Glutamatergic neuron (in vitro differentiated cells): ENCODE results near the gene DCTN5. TPM values are rescaled to one million over a fixed set of nuclear protein-coding genes. Genes with fewer than 3 reads are reported as not detected.
A peak's percentile ranks its signal among the peaks of the same experiment; 100 is the strongest.

Experiments used
- DNase-seq: peaks from one replicate; pipeline ENCODE4 v3.0.0; 2022
- H3K27ac Mint-ChIP-seq: one replicate; pipeline ENCODE4 v1.8.0; 2020; ENCODE audit warnings: mild to moderate bottlenecking, mixed read lengths, inconsistent platforms; ENCODE audit not compliant: unreplicated experiment
- H3K27me3 Mint-ChIP-seq: one replicate; pipeline ENCODE4 v1.8.0; 2020; ENCODE audit warnings: mild to moderate bottlenecking, moderate library complexity, mixed read lengths, inconsistent platforms; ENCODE audit not compliant: unreplicated experiment
- H3K36me3 Mint-ChIP-seq: one replicate; pipeline ENCODE4 v1.8.0; 2020; ENCODE audit warnings: mild to moderate bottlenecking, mixed read lengths, inconsistent platforms; ENCODE audit not compliant: unreplicated experiment
- H3K4me1 Mint-ChIP-seq: one replicate; pipeline ENCODE4 v1.8.0; 2020; ENCODE audit warnings: mild to moderate bottlenecking, low read depth, mixed read lengths, inconsistent platforms; ENCODE audit not compliant: unreplicated experiment
- H3K4me3 Mint-ChIP-seq: one replicate; pipeline ENCODE4 v1.8.0; 2020; ENCODE audit warnings: mild to moderate bottlenecking, mixed read lengths, inconsistent platforms; ENCODE audit not compliant: unreplicated experiment
- H3K9me3 Mint-ChIP-seq: one replicate; pipeline ENCODE4 v1.8.0; 2020; ENCODE audit warnings: mild to moderate bottlenecking, moderate library complexity, mixed read lengths, inconsistent platforms; ENCODE audit not compliant: unreplicated experiment
- CTCF ChIP-seq: fragments of 200-600 bp; sonication (generic); IDR thresholded peaks from one replicate; pipeline ENCODE4 v1.5.0; 2021; ENCODE audit not compliant: partially characterized antibody, unreplicated experiment
- total RNA-seq: library from RNA; stranded (reverse); fragmentation: NEBNext Ultra II Directional; extraction: Animal tissue kit (Norgen Biotek cat#: 25700); gene quantifications from one replicate; pipeline ENCODE4 v1.2.1, GENCODE V29; 2021; ENCODE audit not compliant: unreplicated experiment

The DCTN5 gene
- total RNA-seq, 1 donor from 2014 or later, result 96.5 TPM

GRCh38 chr16:23634461-23635036 lies 6.7 kb upstream of the DCTN5 start:
- no peak for TF ChIP-seq CTCF
- Mint-ChIP-seq H3K36me3 (no peaks in the 10 kb centered on the region), H3K27ac (no peak overlapping the region), H3K9me3 (no peaks in the 10 kb centered on the region), H3K4me1 (no peaks in the 10 kb centered on the region), H3K27me3 (no peaks in the 10 kb centered on the region), H3K4me3 (no peak overlapping the region)
- no peak for DNase-seq

GRCh38 chr16:23635958-23636357 lies 5.3 kb upstream of the DCTN5 start:
- H3K9me3 Mint-ChIP-seq, result no peaks in the 10 kb centered on the region
- peaks cover 1% of the 10 kb centered on the region for H3K4me1 Mint-ChIP-seq
- H3K4me3 Mint-ChIP-seq, result no peak overlapping the region
- no peak overlapping the region for H3K27ac Mint-ChIP-seq
- no peak for TF ChIP-seq CTCF
- DNase-seq, result no peak
- H3K27me3 Mint-ChIP-seq, result peaks cover 7% of the 10 kb centered on the region
- no peaks in the 10 kb centered on the region for H3K36me3 Mint-ChIP-seq

DNA sequence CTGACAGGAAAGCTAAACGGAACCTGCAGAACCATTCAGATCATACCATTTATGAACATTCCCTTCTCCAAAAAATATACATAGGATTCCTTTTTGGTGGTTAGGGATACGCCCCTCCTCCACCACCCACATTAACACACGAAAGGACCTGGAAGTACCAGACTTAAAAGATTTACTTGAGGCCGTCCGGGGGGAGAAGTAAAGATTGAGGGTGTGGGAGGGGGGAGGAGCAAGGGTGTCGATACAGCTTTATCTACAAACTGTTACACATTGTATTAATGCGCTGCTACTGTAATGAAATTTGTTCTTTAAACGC lies 693 bp upstream of the DCTN5 start:
- DNase-seq, result no peak
- H3K27ac Mint-ChIP-seq, result peak overlapping the region; percentile 35
- H3K9me3 Mint-ChIP-seq, result no peaks in the 10 kb centered on the region

GRCh38 chr16:23642246-23642774 lies 1.0 kb downstream of the DCTN5 start:
- no peaks in the 10 kb centered on the region for H3K36me3 Mint-ChIP-seq
- H3K4me3 Mint-ChIP-seq, result peak overlapping the region; percentile 96
- DNase-seq, result no peak
- TF ChIP-seq CTCF, result no peak
- peaks cover 4% of the 10 kb centered on the region for H3K4me1 Mint-ChIP-seq
- peak overlapping the region; percentile 90 for H3K27ac Mint-ChIP-seq
- H3K27me3 Mint-ChIP-seq, result peaks cover 7% of the 10 kb centered on the region
- H3K9me3 Mint-ChIP-seq, result no peaks in the 10 kb centered on the region

More for the DNA sequence above, 693 bp upstream of the DCTN5 start:
- no peak for TF ChIP-seq CTCF
- peaks cover 4% of the 10 kb centered on the region for H3K4me1 Mint-ChIP-seq
- H3K4me3 Mint-ChIP-seq, result peak overlapping the region; percentile 96
- peaks cover 7% of the 10 kb centered on the region for H3K27me3 Mint-ChIP-seq
- H3K36me3 Mint-ChIP-seq, result no peaks in the 10 kb centered on the region

DNA sequence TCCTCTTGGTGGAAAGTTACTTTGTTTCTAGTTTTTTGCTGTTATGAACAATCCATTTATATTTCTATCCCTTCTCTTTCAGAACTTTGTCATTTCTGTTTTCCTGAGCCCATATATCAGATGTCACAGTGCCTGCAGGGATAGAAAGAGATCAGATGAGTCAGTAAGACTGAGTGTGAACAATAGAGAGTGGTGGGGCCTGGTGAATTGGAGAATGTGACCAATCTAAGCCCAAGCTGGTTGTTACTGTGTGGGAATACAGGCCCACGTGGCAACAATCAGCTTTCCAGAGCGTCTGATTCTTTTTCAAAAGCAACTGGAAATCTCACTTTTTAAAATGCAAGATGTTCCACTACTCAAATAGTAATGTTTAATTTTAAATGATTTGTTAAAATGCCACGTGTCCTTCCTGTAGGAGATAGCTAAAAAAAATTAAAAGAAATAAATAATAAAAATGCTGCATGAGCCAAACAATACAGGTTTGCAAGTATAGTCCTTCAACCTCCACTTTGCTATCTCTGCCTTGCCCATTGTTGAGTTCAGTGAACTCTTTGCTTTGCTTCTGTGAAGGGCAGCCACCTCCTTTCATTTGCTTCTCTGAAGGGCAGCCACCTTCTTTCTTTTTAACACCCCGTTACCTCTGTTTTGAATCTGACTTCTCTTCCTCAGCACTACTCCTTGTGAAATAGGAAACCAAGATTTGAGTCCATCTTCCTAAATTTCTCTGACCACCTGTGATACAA lies 9.6 kb downstream of the DCTN5 start:
- Mint-ChIP-seq H3K9me3 (peaks cover 2% of the 10 kb centered on the region), H3K4me3 (no peak overlapping the region), H3K27me3 (no peaks in the 10 kb centered on the region), H3K4me1 (no peaks in the 10 kb centered on the region), H3K27ac (no peak overlapping the region), H3K36me3 (no peaks in the 10 kb centered on the region)
- no peak for TF ChIP-seq CTCF
- no peak for DNase-seq
